GM23338 (cell line): ENCODE results near the gene TPP1.

Experiments used
- EZH2 ChIP-seq: fragments of 200-600 bp; sonication (generic); IDR thresholded peaks from one replicate; pipeline ENCODE4 v1.8.0; 2017; ENCODE audit warnings: antibody characterized with exemption, mild to moderate bottlenecking, low read depth; ENCODE audit not compliant: unreplicated experiment
- TF ChIP-seq, protein P1 (sequence below), 2 experiments: fragments of 200-600 bp in 1 of 2; sonication (generic) in 1 of 2; conservative IDR thresholded peaks; 2 replicates each; pipeline versions ENCODE4 v1.5.1 to v1.6.1; 2016 to 2017; ENCODE audit warnings: antibody characterized with exemption in 2 of 2, low read depth in 2 of 2, mild to moderate bottlenecking in 2 of 2, moderate library complexity in 1 of 2

DNA sequence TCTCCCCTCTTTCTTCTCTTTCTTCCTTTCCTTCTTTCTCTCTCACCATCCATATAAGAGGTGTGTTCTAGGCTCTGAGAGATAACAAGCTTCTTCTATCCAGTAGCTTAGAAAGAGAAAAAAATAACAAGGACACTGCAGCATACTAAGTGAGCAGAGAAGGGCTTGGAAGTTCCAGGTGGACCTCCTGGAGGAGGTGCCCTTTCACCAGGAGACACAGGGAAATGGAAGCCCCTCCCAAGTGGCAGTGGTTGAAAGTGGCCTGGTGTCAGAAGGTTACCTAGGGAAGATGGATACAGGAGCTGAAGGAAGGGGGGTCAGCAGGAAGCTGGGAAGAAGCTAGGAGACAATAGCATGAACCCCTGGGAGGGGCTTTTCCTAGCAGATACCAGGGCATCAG, 30.9 kb upstream of the TPP1 start:
- TF ChIP-seq EZH2 = no peak
- TF ChIP-seq, protein P1, sequence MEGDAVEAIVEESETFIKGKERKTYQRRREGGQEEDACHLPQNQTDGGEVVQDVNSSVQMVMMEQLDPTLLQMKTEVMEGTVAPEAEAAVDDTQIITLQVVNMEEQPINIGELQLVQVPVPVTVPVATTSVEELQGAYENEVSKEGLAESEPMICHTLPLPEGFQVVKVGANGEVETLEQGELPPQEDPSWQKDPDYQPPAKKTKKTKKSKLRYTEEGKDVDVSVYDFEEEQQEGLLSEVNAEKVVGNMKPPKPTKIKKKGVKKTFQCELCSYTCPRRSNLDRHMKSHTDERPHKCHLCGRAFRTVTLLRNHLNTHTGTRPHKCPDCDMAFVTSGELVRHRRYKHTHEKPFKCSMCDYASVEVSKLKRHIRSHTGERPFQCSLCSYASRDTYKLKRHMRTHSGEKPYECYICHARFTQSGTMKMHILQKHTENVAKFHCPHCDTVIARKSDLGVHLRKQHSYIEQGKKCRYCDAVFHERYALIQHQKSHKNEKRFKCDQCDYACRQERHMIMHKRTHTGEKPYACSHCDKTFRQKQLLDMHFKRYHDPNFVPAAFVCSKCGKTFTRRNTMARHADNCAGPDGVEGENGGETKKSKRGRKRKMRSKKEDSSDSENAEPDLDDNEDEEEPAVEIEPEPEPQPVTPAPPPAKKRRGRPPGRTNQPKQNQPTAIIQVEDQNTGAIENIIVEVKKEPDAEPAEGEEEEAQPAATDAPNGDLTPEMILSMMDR (conservative IDR thresholded peaks at IDR 0.05; ENCODE audit: low read depth in 2 of 2) = no peak
